ENCODE data around the gene CNKSR1.

Gene CNKSR1

GRCh38 chr1:26230682-26231081, 53.4 kb downstream of the CNKSR1 start:
- DNase-seq, result peak; percentile 58

- DNase-seq, result peak; percentile 98
These were observed 56.8 kb downstream of the CNKSR1 start, which contains the start of gene CEP85 for GRCh38 chr1:26233903-26234643. Gene CEP85, plus strand, starts transcription at chr1:26234200. Its CDS starts 5,584 bp downstream, at chr1:26239784.

GRCh38 chr1:26234644-26235370, 57.5 kb downstream of the CNKSR1 start:
- DNase-seq, result peak; percentile 7

GRCh38 chr1:26237230-26237966, 60.1 kb downstream of the CNKSR1 start:
- peak; percentile 16 for DNase-seq
